H1 (cell line): ENCODE results near the gene HARS1. TPM values are rescaled to one million over a fixed set of nuclear protein-coding genes. Genes with fewer than 3 reads are reported as not detected.

ENCODE experiments used
- BACH1 ChIP-seq: IDR thresholded peaks from 2 replicates; pipeline ENCODE4 v1.6.1; 2012; ENCODE audit warnings: low read length, improper control_type of control experiment
- BCL11A ChIP-seq, 2 experiments: IDR thresholded peaks; one replicate each; pipeline ENCODE4 v1.6.1; 2011; ENCODE audit warnings: low read depth in 2 of 2, low read length in 2 of 2, mild to moderate bottlenecking in 2 of 2
- BRCA1 ChIP-seq: IDR thresholded peaks from 2 replicates; pipeline ENCODE4 v1.6.1; 2012; ENCODE audit warnings: low read depth, low read length, improper control_type of control experiment
- CBX5 ChIP-seq: fragments of 300-800, 300-1000 bp; sonication (generic); IDR thresholded peaks from 2 replicates; pipeline ENCODE4 v1.7.1; 2016; ENCODE audit warnings: antibody characterized with exemption, low read length, low read depth
- CHD1 ChIP-seq: IDR thresholded peaks from 2 replicates; pipeline ENCODE4 v1.6.1; 2012; ENCODE audit warnings: low read depth, low read length, improper control_type of control experiment
- CTCF ChIP-seq, 3 experiments: IDR thresholded peaks; 1 replicate in 2 of 3; 2 replicates in 1 of 3; pipeline versions ENCODE4 v1.5.1 to v1.6.1; 2011; ENCODE audit warnings: low read length in 3 of 3, mild to moderate bottlenecking in 3 of 3, inconsistent platforms in 2 of 3, low read depth in 1 of 3, moderate library complexity in 1 of 3; ENCODE audit not compliant: insufficient read depth in 1 of 3; ENCODE audit errors: control extremely low read depth in 1 of 3
- EZH2 ChIP-seq: fragments of 200-600 bp; sonication (generic); IDR thresholded peaks from 2 replicates; pipeline ENCODE4 v1.7.1; 2012; ENCODE audit warnings: low read depth, mild to moderate bottlenecking, moderate library complexity, low read length, inconsistent platforms; ENCODE audit not compliant: severe bottlenecking
- GABPA ChIP-seq: IDR thresholded peaks from 2 replicates; pipeline ENCODE4 v1.6.1; 2011; ENCODE audit warnings: mild to moderate bottlenecking, low read length, moderate library complexity, borderline replicate concordance; ENCODE audit not compliant: insufficient read depth
- NANOG ChIP-seq: IDR thresholded peaks from 2 replicates; pipeline ENCODE4 v1.6.1; 2011; ENCODE audit warnings: low read length, low read depth, mild to moderate bottlenecking, inconsistent platforms; ENCODE audit not compliant: insufficient read depth, poor library complexity, severe bottlenecking
- POLR2A ChIP-seq, 2 experiments: IDR thresholded peaks; 1 replicate in 1 of 2; 2 replicates in 1 of 2; pipeline ENCODE4 v1.6.1; 2011; ENCODE audit warnings: low read depth in 2 of 2, low read length in 2 of 2, mild to moderate bottlenecking in 2 of 2; ENCODE audit errors: control extremely low read depth in 1 of 2
- RBBP5 ChIP-seq: IDR thresholded peaks from 2 replicates; pipeline ENCODE4 v1.7.1; 2012; ENCODE audit warnings: low read depth, mild to moderate bottlenecking, inconsistent platforms, low read length, moderate library complexity, borderline replicate concordance
- RFX5 ChIP-seq: IDR thresholded peaks from 2 replicates; pipeline ENCODE4 v1.6.1; 2011; ENCODE audit warnings: low read depth, low read length, improper control_type of control experiment, borderline replicate concordance
- SAP30 ChIP-seq: fragments of 300-600 bp; sonication (generic); IDR thresholded peaks from 2 replicates; pipeline ENCODE4 v1.7.1; 2012; ENCODE audit warnings: low read length, moderate library complexity, mild to moderate bottlenecking, inconsistent platforms; ENCODE audit not compliant: insufficient read depth, insufficient replicate concordance
- SIRT6 ChIP-seq: IDR thresholded peaks from one replicate; pipeline ENCODE4 v1.7.1; 2012; ENCODE audit warnings: low read length, inconsistent platforms
- TBP ChIP-seq: IDR thresholded peaks from 2 replicates; pipeline ENCODE4 v1.6.1; 2011; ENCODE audit warnings: low read depth, low read length, improper control_type of control experiment
- TCF12 ChIP-seq: IDR thresholded peaks from 2 replicates; pipeline ENCODE4 v1.6.1; 2011; ENCODE audit warnings: low read depth, mild to moderate bottlenecking, low read length
- YY1 ChIP-seq: IDR thresholded peaks from 2 replicates; pipeline ENCODE4 v1.6.1; 2011; ENCODE audit warnings: low read depth, mild to moderate bottlenecking, low read length
- ZNF274 ChIP-seq: IDR thresholded peaks from 2 replicates; pipeline ENCODE4 v1.7.0; 2012; ENCODE audit warnings: low read length, borderline replicate concordance; ENCODE audit errors: extremely low read depth
- polyA plus RNA-seq, 7 experiments: library from polyadenylated mRNA; depleted of rRNA in 3 of 7; stranded (reverse) in 5 of 7; unstranded in 2 of 7; fragments of >200 nt in 5 of 7; fragments of 200-250 nt in 2 of 7; gene quantifications; 1 replicate in 5 of 7; 2 replicates in 1 of 7; 4 replicates in 1 of 7; pipeline versions ENCODE4 v1.2.1 to v1.2.3, GENCODE V29; 2011 to 2013; ENCODE audit warnings: missing spikeins in 2 of 7, mixed read lengths in 2 of 7
- total RNA-seq: library from RNA; stranded (reverse); fragmentation: NEBNext Ultra II Directional; extraction: Animal tissue kit (Norgen Biotek cat#: 25700); gene quantifications from 2 replicates; pipeline ENCODE4 v1.2.1, GENCODE V29; 2021
- TF ChIP-seq, protein P1 (sequence below): IDR thresholded peaks from 2 replicates; pipeline ENCODE4 v1.6.1; 2012; ENCODE audit warnings: low read length, inconsistent platforms

Gene HARS1
- total and polyA plus RNA-seq, 2 of the 8 experiments (the other 6 are each of a cell fraction or from before 2014, with no cell fraction given): 27.8 to 56.8 TPM

GRCh38 chr5:140700177-140701144, 9.3 kb upstream of the HARS1 start, which contains the start of gene ZMAT2 (continued):
- TF ChIP-seq CTCF (IDR thresholded peaks at IDR 0.05; ENCODE audit: control extremely low read depth in 1 of 3, insufficient read depth in 1 of 3, low read depth in 1 of 3, low read length in 3 of 3) (no peak), BACH1 (no peak), SAP30 (no peak), SIRT6 (no peak), POLR2A (IDR thresholded peaks at IDR 0.05; ENCODE audit: control extremely low read depth in 1 of 2, low read depth in 2 of 2, low read length in 2 of 2) (peak; percentile 70 to 90), YY1 (peak; percentile 97), CHD1 (no peak), TBP (peak; percentile 92), GABPA (no peak), CBX5 (no peak), EZH2 (no peak), RFX5 (no peak), NANOG (no peak), TCF12 (no peak), ZNF274 (no peak), RBBP5 (no peak), BCL11A (IDR thresholded peaks at IDR 0.05; ENCODE audit: low read depth in 2 of 2, low read length in 2 of 2) (no peak), BRCA1 (no peak)
- TF ChIP-seq, protein P1, sequence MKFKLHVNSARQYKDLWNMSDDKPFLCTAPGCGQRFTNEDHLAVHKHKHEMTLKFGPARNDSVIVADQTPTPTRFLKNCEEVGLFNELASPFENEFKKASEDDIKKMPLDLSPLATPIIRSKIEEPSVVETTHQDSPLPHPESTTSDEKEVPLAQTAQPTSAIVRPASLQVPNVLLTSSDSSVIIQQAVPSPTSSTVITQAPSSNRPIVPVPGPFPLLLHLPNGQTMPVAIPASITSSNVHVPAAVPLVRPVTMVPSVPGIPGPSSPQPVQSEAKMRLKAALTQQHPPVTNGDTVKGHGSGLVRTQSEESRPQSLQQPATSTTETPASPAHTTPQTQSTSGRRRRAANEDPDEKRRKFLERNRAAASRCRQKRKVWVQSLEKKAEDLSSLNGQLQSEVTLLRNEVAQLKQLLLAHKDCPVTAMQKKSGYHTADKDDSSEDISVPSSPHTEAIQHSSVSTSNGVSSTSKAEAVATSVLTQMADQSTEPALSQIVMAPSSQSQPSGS: no peak
